ENCODE results near the gene SLC10A2. TPM values are rescaled to one million over a fixed set of nuclear protein-coding genes. Genes with fewer than 3 reads are reported as not detected.

The SLC10A2 gene
- polyA plus RNA-seq, 1 experiment = not detected

DNA sequence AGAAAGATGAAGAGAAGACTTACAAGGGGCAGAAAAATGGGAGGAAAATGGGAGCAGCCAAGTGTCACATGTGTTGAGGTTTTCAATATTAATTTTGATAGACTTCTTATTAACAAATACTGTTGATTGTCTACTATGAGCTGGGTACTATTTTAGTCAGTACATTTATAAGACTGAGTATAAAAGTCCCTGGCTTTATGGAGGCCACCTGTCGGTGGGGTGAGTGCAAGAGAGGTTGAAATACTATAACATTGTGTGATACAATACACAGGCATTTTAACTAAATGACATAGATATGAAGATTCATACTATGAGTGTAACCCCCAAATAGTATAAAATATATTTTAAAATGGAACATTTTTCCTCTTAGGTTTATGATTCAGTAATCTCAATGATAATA is 29.9 kb downstream of the SLC10A2 start:
- TF ChIP-seq, protein P1, sequence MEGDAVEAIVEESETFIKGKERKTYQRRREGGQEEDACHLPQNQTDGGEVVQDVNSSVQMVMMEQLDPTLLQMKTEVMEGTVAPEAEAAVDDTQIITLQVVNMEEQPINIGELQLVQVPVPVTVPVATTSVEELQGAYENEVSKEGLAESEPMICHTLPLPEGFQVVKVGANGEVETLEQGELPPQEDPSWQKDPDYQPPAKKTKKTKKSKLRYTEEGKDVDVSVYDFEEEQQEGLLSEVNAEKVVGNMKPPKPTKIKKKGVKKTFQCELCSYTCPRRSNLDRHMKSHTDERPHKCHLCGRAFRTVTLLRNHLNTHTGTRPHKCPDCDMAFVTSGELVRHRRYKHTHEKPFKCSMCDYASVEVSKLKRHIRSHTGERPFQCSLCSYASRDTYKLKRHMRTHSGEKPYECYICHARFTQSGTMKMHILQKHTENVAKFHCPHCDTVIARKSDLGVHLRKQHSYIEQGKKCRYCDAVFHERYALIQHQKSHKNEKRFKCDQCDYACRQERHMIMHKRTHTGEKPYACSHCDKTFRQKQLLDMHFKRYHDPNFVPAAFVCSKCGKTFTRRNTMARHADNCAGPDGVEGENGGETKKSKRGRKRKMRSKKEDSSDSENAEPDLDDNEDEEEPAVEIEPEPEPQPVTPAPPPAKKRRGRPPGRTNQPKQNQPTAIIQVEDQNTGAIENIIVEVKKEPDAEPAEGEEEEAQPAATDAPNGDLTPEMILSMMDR (IDR thresholded peaks at IDR 0.05; ENCODE audit: insufficient read depth, low read depth, low read length) = no peak
- Histone ChIP-seq H3K4me3 (ENCODE audit: low read depth, low read length) (no peak overlapping the region), H3K27me3 (ENCODE audit: control insufficient read depth, insufficient read depth, low read length) (no peaks in the 10 kb centered on the region; the same call in 1 of the 2 replicates), H3K36me3 (ENCODE audit: control insufficient read depth, insufficient read depth, low read length) (no peaks in the 10 kb centered on the region)
- ChIA-PET CTCF (no interaction called here), POLR2A (no interaction called here)
- DNase-seq (ENCODE audit: low read depth) = no peak

- H3K4me3 ChIP-seq (ENCODE audit: low read depth, low read length) = no peak overlapping the region
- CTCF ChIA-PET = interaction anchor here (0.5 kb wide), 1 partner anchor 262 kb away, joined by 3 read pairs; no protein-coding TSS in a partner anchor
- POLR2A ChIA-PET = no interaction called here
- DNase-seq (ENCODE audit: low read depth) = no peak
- H3K27me3 ChIP-seq (ENCODE audit: control insufficient read depth, insufficient read depth, low read length) = no peaks in the 10 kb centered on the region; the same call in 1 of the 2 replicates
- TF ChIP-seq, protein P1 (IDR thresholded peaks at IDR 0.05; ENCODE audit: insufficient read depth, low read depth, low read length) = no peak
- H3K36me3 ChIP-seq (ENCODE audit: control insufficient read depth, insufficient read depth, low read length) = no peaks in the 10 kb centered on the region
These were observed 32.2 kb downstream of the SLC10A2 start for GRCh38 chr13:103033999-103034398.

DNA sequence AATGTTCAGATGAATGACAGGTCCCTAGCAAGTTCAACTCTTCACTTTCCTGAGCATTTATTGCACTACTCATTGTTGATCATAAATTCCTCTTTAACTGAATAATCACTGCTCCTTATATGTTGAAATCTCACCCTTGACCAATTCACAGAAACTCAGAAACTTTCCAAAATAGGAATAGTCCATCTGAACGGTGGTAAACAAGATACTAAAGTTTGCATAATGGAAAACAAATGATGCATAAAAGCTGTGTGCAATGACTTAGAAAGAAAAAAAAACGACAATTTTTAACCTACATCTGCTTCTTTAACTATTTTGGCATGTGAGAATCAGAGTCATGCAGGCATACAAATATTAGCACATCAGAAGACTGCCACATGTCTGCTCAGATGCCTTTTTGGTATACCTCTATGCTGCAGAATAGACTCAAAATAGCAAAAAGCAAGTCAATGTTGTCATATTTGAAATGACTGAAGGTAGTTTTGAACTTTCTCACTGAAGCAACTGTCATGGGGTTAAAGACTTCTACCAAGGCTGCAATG is 34.8 kb downstream of the SLC10A2 start:
- POLR2A ChIA-PET = interaction anchor here (0.7 kb wide), 1 partner anchor 59 kb away, joined by 5 read pairs; no protein-coding TSS in a partner anchor
- peak; percentile 43 for DNase-seq (ENCODE audit: low read depth)

DNA sequence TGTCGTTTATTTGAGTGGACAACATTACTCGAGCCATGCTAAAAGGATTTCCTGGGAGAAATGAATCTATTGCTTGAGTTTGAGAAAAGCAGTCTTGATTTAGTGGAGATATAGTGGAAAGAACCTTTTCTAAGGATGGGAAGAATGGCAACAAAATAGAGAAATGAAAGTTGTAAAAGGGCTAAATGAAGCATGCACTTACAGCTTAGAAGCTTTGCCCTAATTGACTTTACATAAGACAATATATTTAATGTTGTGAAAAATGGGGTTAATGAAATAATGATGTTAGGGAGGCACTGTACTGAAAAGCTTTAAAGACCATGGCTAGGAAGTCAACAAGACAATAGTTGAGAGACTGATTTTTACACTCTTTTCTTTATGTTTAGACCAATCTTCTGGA is 35.4 kb downstream of the SLC10A2 start:
- no peaks in the 10 kb centered on the region for H3K36me3 ChIP-seq (ENCODE audit: control insufficient read depth, insufficient read depth, low read length)
- POLR2A ChIA-PET = interaction anchor here (0.7 kb wide), 1 partner anchor 60 kb away, joined by 5 read pairs; no protein-coding TSS in a partner anchor
- H3K4me3 ChIP-seq (ENCODE audit: low read depth, low read length) = no peak overlapping the region
- no peak for DNase-seq (ENCODE audit: low read depth)
- CTCF ChIA-PET = no interaction called here
- TF ChIP-seq, protein P1 (IDR thresholded peaks at IDR 0.05; ENCODE audit: insufficient read depth, low read depth, low read length) = no peak
- no peaks in the 10 kb centered on the region for H3K27me3 ChIP-seq (ENCODE audit: control insufficient read depth, insufficient read depth, low read length)

More for the DNA sequence above, 34.8 kb downstream of the SLC10A2 start:
- TF ChIP-seq, protein P1 (IDR thresholded peaks at IDR 0.05; ENCODE audit: insufficient read depth, low read depth, low read length) = no peak
- H3K27me3 ChIP-seq (ENCODE audit: control insufficient read depth, insufficient read depth, low read length) = no peaks in the 10 kb centered on the region
- H3K4me3 ChIP-seq (ENCODE audit: low read depth, low read length) = no peak overlapping the region
- CTCF ChIA-PET = no interaction called here
- H3K36me3 ChIP-seq (ENCODE audit: control insufficient read depth, insufficient read depth, low read length) = no peaks in the 10 kb centered on the region

- TF ChIP-seq, protein P1 (IDR thresholded peaks at IDR 0.05; ENCODE audit: insufficient read depth, low read depth, low read length) = no peak
- ChIA-PET CTCF (interaction anchor here (0.6 kb wide), 1 partner anchor 691 kb away, joined by 3 read pairs; no protein-coding TSS in a partner anchor), POLR2A (no interaction called here)
- no peaks in the 10 kb centered on the region for H3K36me3 ChIP-seq (ENCODE audit: control insufficient read depth, insufficient read depth, low read length)
- H3K27me3 ChIP-seq (ENCODE audit: control insufficient read depth, insufficient read depth, low read length) = no peaks in the 10 kb centered on the region
- H3K4me3 ChIP-seq (ENCODE audit: low read depth, low read length) = no peak overlapping the region
- no peak for DNase-seq (ENCODE audit: low read depth)
These were observed 36.4 kb downstream of the SLC10A2 start for GRCh38 chr13:103029798-103030197.
